ENCODE data around the gene MYBPC1.

- TF ChIP-seq POLR2A (IDR thresholded peaks at IDR 0.05) (no peak), CTCF (IDR thresholded peaks at IDR 0.05) (no peak), POLR2AphosphoS5 (IDR thresholded peaks at IDR 0.05; ENCODE audit: insufficient read depth in 1 of 2, low read depth in 1 of 2) (no peak)
Measured at GRCh38 chr12:101551362-101552114, 43.2 kb upstream of the MYBPC1 start.
